ENCODE measurements around the gene CSPG4. TPM values are rescaled to one million over a fixed set of nuclear protein-coding genes. Genes with fewer than 3 reads are reported as not detected.

CSPG4 gene
- total RNA-seq, 1 donor from 2014 or later: 0.07 TPM

DNA sequence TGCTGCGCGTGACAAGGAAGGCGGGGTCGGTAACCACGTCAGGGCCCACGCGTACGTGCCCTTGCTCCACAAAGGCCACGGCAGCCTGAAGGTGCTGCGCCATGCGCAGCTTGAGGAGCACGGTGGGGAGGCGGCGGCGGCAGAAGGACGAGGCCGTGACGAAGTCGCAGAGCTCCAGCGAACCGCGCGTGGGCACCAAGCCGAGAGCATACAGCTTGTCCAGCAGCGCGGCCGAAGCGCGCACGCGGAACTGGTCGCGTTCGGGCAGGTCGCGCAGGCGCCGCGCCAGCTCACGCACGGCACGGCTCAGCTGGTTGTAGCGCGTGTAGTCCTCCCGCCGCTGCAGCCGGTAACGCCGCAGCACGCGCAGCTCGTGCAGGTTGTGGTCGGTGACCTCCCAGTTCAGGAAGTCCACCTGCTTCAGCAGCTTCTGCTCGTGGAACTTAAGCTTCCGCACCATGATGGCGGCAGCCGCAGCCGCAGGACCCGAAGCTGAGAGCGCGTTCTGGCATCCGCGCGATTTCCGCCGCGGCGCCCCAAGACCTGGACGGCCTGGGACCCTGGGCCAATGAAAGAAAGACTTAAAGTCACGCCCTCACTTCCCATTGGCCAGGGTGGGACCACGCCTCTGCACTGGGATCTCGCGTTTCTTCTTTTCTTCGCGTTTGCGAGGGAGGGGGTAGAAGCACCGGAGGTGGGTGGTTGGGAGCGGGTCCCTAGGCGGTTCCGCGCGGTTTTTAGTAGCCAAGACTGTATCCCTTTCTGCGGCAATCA, 72.8 kb downstream of the CSPG4 start, which contains the start of gene IMP3:
Gene IMP3 (minus strand): TSS at position 516 of the 774 bp plus-strand sequence. CDS start 56 bp downstream, at position 460.
- H2AFZ ChIP-seq (replicated peaks): peak within 1 kb of the TSS; percentile 76

DNA sequence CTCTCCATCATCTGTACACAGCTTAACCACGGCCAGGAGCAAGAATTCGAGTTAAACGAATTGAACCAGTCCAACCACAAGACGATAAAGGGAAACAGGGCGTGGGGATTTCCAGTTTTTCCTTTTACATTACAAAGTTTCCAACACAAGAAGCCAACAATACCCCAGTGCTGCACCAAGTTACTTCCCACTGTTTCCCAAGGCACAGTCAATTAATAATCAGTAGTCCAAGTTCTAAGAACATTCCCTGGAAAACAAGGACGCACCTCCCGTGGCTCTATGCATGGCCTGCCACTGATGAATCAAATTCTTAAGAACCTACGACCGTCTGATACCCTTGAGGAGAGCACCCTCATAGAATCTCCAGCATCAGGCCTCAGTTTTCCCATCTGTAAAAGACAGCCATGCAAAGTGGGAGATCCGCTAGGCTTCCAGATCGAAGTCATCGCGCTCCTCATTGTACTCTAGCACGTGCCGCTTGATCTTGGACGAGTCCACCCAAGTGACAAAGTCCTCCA, 73.4 kb downstream of the CSPG4 start:
- peak overlapping the region; percentile 87 for H3K4me2 ChIP-seq
- peak overlapping the region; percentile 90 for H3K4me3 Mint-ChIP-seq
- H3K9ac ChIP-seq: peak overlapping the region; percentile 78
- peak overlapping the region; percentile 76 for H2AFZ ChIP-seq (replicated peaks)
- peak overlapping the region; percentile 91 for H3K4me3 ChIP-seq
- peak overlapping the region; percentile 50 for H3K27ac Mint-ChIP-seq
- H4K20me1 ChIP-seq (ENCODE audit: low read depth): peaks cover 31% of the 10 kb centered on the region
- peaks cover 2% of the 10 kb centered on the region for H3K36me3 Mint-ChIP-seq
- peaks cover 36% of the 10 kb centered on the region for H3K79me2 ChIP-seq (ENCODE audit: low read depth)
- peaks cover 26% of the 10 kb centered on the region for H3F3A ChIP-seq (ENCODE audit: low read depth)
- H3K9me3 ChIP-seq (ENCODE audit: low read depth): no peaks in the 10 kb centered on the region
- no peaks in the 10 kb centered on the region for H3K4me1 ChIP-seq
- H3K27ac ChIP-seq: no peak overlapping the region
- H3K9me3 Mint-ChIP-seq: no peaks in the 10 kb centered on the region
- H3K4me1 Mint-ChIP-seq: peaks cover 28% of the 10 kb centered on the region
- TF ChIP-seq, protein P1, sequence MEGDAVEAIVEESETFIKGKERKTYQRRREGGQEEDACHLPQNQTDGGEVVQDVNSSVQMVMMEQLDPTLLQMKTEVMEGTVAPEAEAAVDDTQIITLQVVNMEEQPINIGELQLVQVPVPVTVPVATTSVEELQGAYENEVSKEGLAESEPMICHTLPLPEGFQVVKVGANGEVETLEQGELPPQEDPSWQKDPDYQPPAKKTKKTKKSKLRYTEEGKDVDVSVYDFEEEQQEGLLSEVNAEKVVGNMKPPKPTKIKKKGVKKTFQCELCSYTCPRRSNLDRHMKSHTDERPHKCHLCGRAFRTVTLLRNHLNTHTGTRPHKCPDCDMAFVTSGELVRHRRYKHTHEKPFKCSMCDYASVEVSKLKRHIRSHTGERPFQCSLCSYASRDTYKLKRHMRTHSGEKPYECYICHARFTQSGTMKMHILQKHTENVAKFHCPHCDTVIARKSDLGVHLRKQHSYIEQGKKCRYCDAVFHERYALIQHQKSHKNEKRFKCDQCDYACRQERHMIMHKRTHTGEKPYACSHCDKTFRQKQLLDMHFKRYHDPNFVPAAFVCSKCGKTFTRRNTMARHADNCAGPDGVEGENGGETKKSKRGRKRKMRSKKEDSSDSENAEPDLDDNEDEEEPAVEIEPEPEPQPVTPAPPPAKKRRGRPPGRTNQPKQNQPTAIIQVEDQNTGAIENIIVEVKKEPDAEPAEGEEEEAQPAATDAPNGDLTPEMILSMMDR (IDR thresholded peaks at IDR 0.05): no peak
- TF ChIP-seq EZH2phosphoT487 (IDR thresholded peaks at IDR 0.05): no peak
- no peak for TF ChIP-seq EZH2 (IDR thresholded peaks at IDR 0.05)
- no peaks in the 10 kb centered on the region for H3K27me3 ChIP-seq
- no peak for DNase-seq (ENCODE audit: low spot score)
- peaks cover 8% of the 10 kb centered on the region for H3K27me3 Mint-ChIP-seq (ENCODE audit: insufficient read depth, low read depth)
- H3K36me3 ChIP-seq: no peaks in the 10 kb centered on the region

More for the DNA sequence above, 72.8 kb downstream of the CSPG4 start, which contains the start of gene IMP3:
- Mint-ChIP-seq H3K36me3 (peaks cover 2% of the 10 kb centered on the region), H3K4me3 (peak within 1 kb of the TSS; percentile 90), H3K27ac (peak within 1 kb of the TSS; percentile 50), H3K4me1 (peaks cover 30% of the 10 kb centered on the region), H3K9me3 (no peaks in the 10 kb centered on the region), H3K27me3 (ENCODE audit: insufficient read depth, low read depth) (peaks cover 10% of the 10 kb centered on the region)
- Histone ChIP-seq H3K27ac (peak within 1 kb of the TSS; percentile 78), H4K20me1 (ENCODE audit: low read depth) (peaks cover 31% of the 10 kb centered on the region), H3K4me1 (no peaks in the 10 kb centered on the region), H3K9me3 (ENCODE audit: low read depth) (no peaks in the 10 kb centered on the region), H3K79me2 (ENCODE audit: low read depth) (peaks cover 36% of the 10 kb centered on the region), H3K9ac (peak within 1 kb of the TSS; percentile 78), H3F3A (ENCODE audit: low read depth) (peaks cover 25% of the 10 kb centered on the region), H3K36me3 (no peaks in the 10 kb centered on the region), H3K27me3 (no peaks in the 10 kb centered on the region), H3K4me3 (peak within 1 kb of the TSS; percentile 91), H3K4me2 (peak within 1 kb of the TSS; percentile 87)
- peak; percentile 99 for DNase-seq (ENCODE audit: low spot score)
- TF ChIP-seq EZH2 (IDR thresholded peaks at IDR 0.05): no peak
- TF ChIP-seq, protein P1 (IDR thresholded peaks at IDR 0.05): no peak
- no peak for TF ChIP-seq EZH2phosphoT487 (IDR thresholded peaks at IDR 0.05)

DNA sequence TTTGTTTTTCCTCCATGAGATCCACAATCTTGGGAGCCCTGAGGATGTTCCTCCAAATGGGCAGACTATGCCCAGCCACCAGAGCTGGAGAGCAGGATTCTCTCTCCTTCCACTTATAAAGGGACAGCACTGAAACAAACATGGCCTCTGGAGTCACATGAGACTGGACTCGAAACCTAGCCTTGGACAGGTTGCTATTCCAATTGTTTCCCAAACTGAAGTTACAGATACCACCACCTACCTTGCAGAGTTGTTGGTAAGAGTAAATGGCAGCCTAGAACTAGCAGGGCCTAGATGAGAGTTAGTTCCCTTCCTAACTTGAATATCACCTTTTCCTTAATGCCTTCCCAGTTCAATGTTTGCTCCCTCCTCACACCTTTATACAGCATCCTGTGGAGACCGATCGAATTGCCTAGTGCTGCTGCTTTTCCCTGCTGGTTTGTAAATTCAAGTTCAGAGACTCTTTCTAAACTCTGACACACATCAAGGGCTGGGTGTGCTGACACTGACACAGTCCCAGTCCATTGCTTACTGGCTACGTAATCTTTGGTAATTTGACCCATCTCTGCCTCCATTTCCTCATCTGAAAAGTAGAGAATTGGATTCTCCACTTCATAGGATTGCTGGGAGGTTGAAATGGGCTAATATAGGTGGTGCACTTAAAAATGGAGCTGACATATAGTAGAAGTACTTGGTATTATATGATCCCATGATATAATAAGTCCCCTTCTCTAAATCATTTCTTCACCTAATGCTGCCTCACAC, 75.2 kb downstream of the CSPG4 start:
- Mint-ChIP-seq H3K36me3 (peaks cover 2% of the 10 kb centered on the region), H3K4me3 (peak overlapping the region; percentile 90)

More for the DNA sequence above, 75.2 kb downstream of the CSPG4 start:
- Mint-ChIP-seq H3K27me3 (ENCODE audit: insufficient read depth, low read depth) (peaks cover 5% of the 10 kb centered on the region), H3K4me1 (peaks cover 24% of the 10 kb centered on the region), H3K27ac (no peak overlapping the region), H3K9me3 (no peaks in the 10 kb centered on the region)
- H3K27ac ChIP-seq: no peak overlapping the region
- H3K79me2 ChIP-seq (ENCODE audit: low read depth): peaks cover 36% of the 10 kb centered on the region
- H3K9ac ChIP-seq: peak overlapping the region; percentile 24
- peaks cover 31% of the 10 kb centered on the region for H4K20me1 ChIP-seq (ENCODE audit: low read depth)
- peak overlapping the region; percentile 87 for H3K4me2 ChIP-seq
- no peaks in the 10 kb centered on the region for H3K9me3 ChIP-seq (ENCODE audit: low read depth)
- no peak overlapping the region for H2AFZ ChIP-seq (replicated peaks)
- H3K36me3 ChIP-seq: no peaks in the 10 kb centered on the region
- TF ChIP-seq EZH2 (IDR thresholded peaks at IDR 0.05): no peak
- TF ChIP-seq, protein P1 (IDR thresholded peaks at IDR 0.05): no peak
- TF ChIP-seq EZH2phosphoT487 (IDR thresholded peaks at IDR 0.05): no peak
- H3K4me1 ChIP-seq: no peaks in the 10 kb centered on the region
- no peaks in the 10 kb centered on the region for H3K27me3 ChIP-seq
- peak overlapping the region; percentile 91 for H3K4me3 ChIP-seq
- no peak for DNase-seq (ENCODE audit: low spot score)
- H3F3A ChIP-seq (ENCODE audit: low read depth): peaks cover 26% of the 10 kb centered on the region
